Measurements from ENCODE around the gene RGS6.

Gene RGS6

GRCh38 chr14:72060460-72060859, 128.2 kb downstream of the RGS6 start:
- TF ChIP-seq CTCF (IDR thresholded peaks at IDR 0.05; ENCODE audit: low read depth, low read length), result no peak
- H3K4me3 ChIP-seq (ENCODE audit: low read depth, low read length), result no peak overlapping the region

- H3K4me3 ChIP-seq (ENCODE audit: low read depth, low read length), result no peak overlapping the region
- no peak for TF ChIP-seq CTCF (IDR thresholded peaks at IDR 0.05; ENCODE audit: low read depth, low read length)
Measured at GRCh38 chr14:72060917-72061316, 128.7 kb downstream of the RGS6 start.

GRCh38 chr14:72061718-72062117, 129.5 kb downstream of the RGS6 start:
- TF ChIP-seq CTCF (IDR thresholded peaks at IDR 0.05; ENCODE audit: low read depth, low read length), result no peak
- no peak overlapping the region for H3K4me3 ChIP-seq (ENCODE audit: low read depth, low read length)

GRCh38 chr14:72063761-72064282, 131.6 kb downstream of the RGS6 start:
- no peak for TF ChIP-seq CTCF (IDR thresholded peaks at IDR 0.05; ENCODE audit: low read depth, low read length)
- no peak overlapping the region for H3K4me3 ChIP-seq (ENCODE audit: low read depth, low read length)

- TF ChIP-seq CTCF (IDR thresholded peaks at IDR 0.05; ENCODE audit: low read depth, low read length), result no peak
- H3K4me3 ChIP-seq (ENCODE audit: low read depth, low read length), result no peak overlapping the region
Measured at GRCh38 chr14:72064501-72064900, 132.3 kb downstream of the RGS6 start.

GRCh38 chr14:72070458-72070857, 138.2 kb downstream of the RGS6 start:
- H3K4me3 ChIP-seq (ENCODE audit: low read depth, low read length), result no peak overlapping the region
- TF ChIP-seq CTCF (IDR thresholded peaks at IDR 0.05; ENCODE audit: low read depth, low read length), result no peak

GRCh38 chr14:72075649-72076334, 143.6 kb downstream of the RGS6 start:
- no peak overlapping the region for H3K4me3 ChIP-seq (ENCODE audit: low read depth, low read length)
- TF ChIP-seq CTCF (IDR thresholded peaks at IDR 0.05; ENCODE audit: low read depth, low read length), result no peak

All from WI38 (cell line).